Pulmonary artery endothelial cell (primary cell): Measurements from ENCODE around the gene UGT2B15. TPM values are rescaled to one million over a fixed set of nuclear protein-coding genes. Genes with fewer than 3 reads are reported as not detected.
"Not testable (repeated sequence)": the region's sequence is repeated elsewhere in the genome, so short reads cannot be mapped to it uniquely, and the experiment has no call there.

Experiments
- DNase-seq: peaks from one replicate; pipeline ENCODE4 v3.0.0-alpha.2; 2011; ENCODE audit warnings: low read depth, low spot score
- total RNA-seq: library from RNA; depleted of rRNA; stranded (reverse); fragments of >200 nt; gene quantifications from 2 replicates; pipeline ENCODE4 v1.2.3, GENCODE V29; 2014

UGT2B15 gene
- not detected in 2 replicates for total RNA-seq

GRCh38 chr4:68670479-68670939, at the start of gene UGT2B15:
UGT2B15 (minus strand) TSS chr4:68670652; CDS start chr4:68670618, 34 bp downstream.
- not testable (repeated sequence) for DNase-seq

- no peak for DNase-seq
Measured at GRCh38 chr4:68719075-68719473, 48.6 kb upstream of the UGT2B15 start.

GRCh38 chr4:68718447-68719074, 48.1 kb upstream of the UGT2B15 start:
- no peak for DNase-seq

- no peak for DNase-seq
Measured at GRCh38 chr4:68717999-68718398, 47.5 kb upstream of the UGT2B15 start.

- no peak for DNase-seq
Measured at GRCh38 chr4:68714400-68714799, 43.9 kb upstream of the UGT2B15 start.

GRCh38 chr4:68712207-68712606, 41.8 kb upstream of the UGT2B15 start:
- DNase-seq, result no peak

- DNase-seq, result no peak
Measured at GRCh38 chr4:68708566-68708965, 38.1 kb upstream of the UGT2B15 start.

- DNase-seq, result not testable (repeated sequence)
Measured at GRCh38 chr4:68703168-68703567, 32.7 kb upstream of the UGT2B15 start.

- DNase-seq, result no peak
Measured at GRCh38 chr4:68700152-68700551, 29.7 kb upstream of the UGT2B15 start.

GRCh38 chr4:68693325-68694075, 23.0 kb upstream of the UGT2B15 start:
- no peak for DNase-seq

- DNase-seq, result no peak
Measured at GRCh38 chr4:68691186-68691585, 20.7 kb upstream of the UGT2B15 start.

GRCh38 chr4:68683034-68683433, 12.6 kb upstream of the UGT2B15 start:
- no peak for DNase-seq

- DNase-seq, result not testable (repeated sequence)
Measured at GRCh38 chr4:68681298-68681697, 10.8 kb upstream of the UGT2B15 start.

- no peak for DNase-seq
Measured at GRCh38 chr4:68673143-68673542, 2.7 kb upstream of the UGT2B15 start.

GRCh38 chr4:68671217-68671616, 765 bp upstream of the UGT2B15 start:
- DNase-seq, result not testable (repeated sequence)

- not testable (repeated sequence) for DNase-seq
Measured at GRCh38 chr4:68668537-68669163, 1.8 kb downstream of the UGT2B15 start.

- not testable (repeated sequence) for DNase-seq
Measured at GRCh38 chr4:68667551-68667950, 2.9 kb downstream of the UGT2B15 start.

GRCh38 chr4:68664721-68665120, 5.7 kb downstream of the UGT2B15 start:
- not testable (repeated sequence) for DNase-seq

- not testable (repeated sequence) for DNase-seq
Measured at GRCh38 chr4:68662836-68663574, 7.4 kb downstream of the UGT2B15 start.

GRCh38 chr4:68658672-68659071, 11.8 kb downstream of the UGT2B15 start:
- DNase-seq, result no peak

GRCh38 chr4:68657022-68657594, 13.3 kb downstream of the UGT2B15 start:
- not testable (repeated sequence) for DNase-seq
